Measurements from ENCODE around the gene OMA1. TPM values are rescaled to one million over a fixed set of nuclear protein-coding genes. Genes with fewer than 3 reads are reported as not detected.

The OMA1 gene
- polyA plus RNA-seq, 1 of the 3 experiments (the other 2 are of a cell fraction), result 6.9 TPM

DNA sequence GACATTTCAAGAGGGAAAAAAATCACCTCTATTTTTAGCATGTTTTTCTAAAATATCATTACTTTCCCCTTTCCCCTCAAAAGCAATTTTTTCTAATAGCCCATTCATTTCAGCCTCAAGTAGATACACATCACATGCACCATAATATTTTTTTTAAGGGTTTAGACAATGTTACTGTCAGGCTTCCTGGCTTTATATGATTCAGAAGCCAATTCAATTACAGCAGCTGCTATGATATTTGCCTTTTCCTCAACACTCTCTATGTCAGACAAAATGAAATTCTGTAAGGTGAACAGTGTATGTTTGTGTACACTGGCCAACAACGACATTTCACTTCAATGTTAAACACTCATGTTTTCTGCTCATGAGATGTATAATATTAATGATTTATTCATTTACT, 46.5 kb downstream of the OMA1 start:
- no peaks in the 10 kb centered on the region for H3K9me3 ChIP-seq
- no peaks in the 10 kb centered on the region for H4K20me1 ChIP-seq (ENCODE audit: insufficient read depth)
- no peaks in the 10 kb centered on the region for H3K27me3 ChIP-seq (ENCODE audit: insufficient read depth)
- no peaks in the 10 kb centered on the region for H3K9me2 ChIP-seq
- no peak overlapping the region for H3K4me2 ChIP-seq
- ChIA-PET POLR2A (interaction anchor here (0.7 kb wide), 1 partner anchor 1238 kb away, joined by 4 read pairs; no protein-coding TSS in a partner anchor), CTCF (interaction anchor here (0.9 kb wide), 1 partner anchor 15 kb away, joined by 3 read pairs; no protein-coding TSS in a partner anchor)
- WGBS (ENCODE audit: low lambda C conversion rate), result 83% methylated on average over 1 of the region's 1 CpG
- peaks cover 0 to 5% of the 10 kb centered on the region in 2 experiments; a peak in 3 of 4 replicates for H3K4me1 ChIP-seq (ENCODE audit: control insufficient read depth in 1 of 2, insufficient read depth in 2 of 2, low read depth in 1 of 2, low read length in 1 of 2)
- no peak overlapping the region for H3K27ac ChIP-seq (ENCODE audit: low read depth in 2 of 2, low read length in 1 of 2)
- peaks cover 4 to 11% of the 10 kb centered on the region in 2 experiments for H3K36me3 ChIP-seq (replicated peaks in 1 of 2; ENCODE audit: control insufficient read depth in 1 of 2, insufficient read depth in 2 of 2, low read length in 1 of 2)
- no peak overlapping the region for H2AFZ ChIP-seq (ENCODE audit: low read depth)
- TF ChIP-seq FOXM1 (IDR thresholded peaks at IDR 0.05; ENCODE audit: low read depth) (no peak), TEAD4 (IDR thresholded peaks at IDR 0.05; ENCODE audit: borderline replicate concordance, insufficient read depth) (no peak), RCOR1 (IDR thresholded peaks at IDR 0.05; ENCODE audit: low read length) (no peak), EP300 (IDR thresholded peaks at IDR 0.05; ENCODE audit: borderline replicate concordance in 1 of 2, low read depth in 1 of 2, low read length in 1 of 2) (no peak), SIN3A (IDR thresholded peaks at IDR 0.05; ENCODE audit: borderline replicate concordance, low read depth, low read length) (no peak), NRF1 (IDR thresholded peaks at IDR 0.05; ENCODE audit: low read depth, low read length) (no peak), MEF2A (IDR thresholded peaks at IDR 0.05; ENCODE audit: borderline replicate concordance, low read depth) (no peak), POLR2AphosphoS5 (IDR thresholded peaks at IDR 0.05; ENCODE audit: low read depth, low read length) (no peak), JUND (IDR thresholded peaks at IDR 0.05) (no peak), YY1 (IDR thresholded peaks at IDR 0.05; ENCODE audit: low read depth) (no peak), MXI1 (IDR thresholded peaks at IDR 0.05; ENCODE audit: low read depth, low read length) (no peak), IRF3 (IDR thresholded peaks at IDR 0.05; ENCODE audit: low read depth, low read length) (no peak), CTCF (IDR thresholded peaks at IDR 0.05) (no peak), USF1 (IDR thresholded peaks at IDR 0.05; ENCODE audit: borderline replicate concordance, low read depth) (no peak), REST (IDR thresholded peaks at IDR 0.05; ENCODE audit: low read depth, low read length) (no peak), TCF12 (IDR thresholded peaks at IDR 0.05) (no peak), USF2 (IDR thresholded peaks at IDR 0.05; ENCODE audit: borderline replicate concordance, low read depth, low read length) (no peak), CHD2 (IDR thresholded peaks at IDR 0.05; ENCODE audit: low read length, partially characterized antibody) (no peak), EZH2phosphoT487 (IDR thresholded peaks at IDR 0.05; ENCODE audit: borderline replicate concordance, low read depth) (no peak)
- TF ChIP-seq, protein P1, sequence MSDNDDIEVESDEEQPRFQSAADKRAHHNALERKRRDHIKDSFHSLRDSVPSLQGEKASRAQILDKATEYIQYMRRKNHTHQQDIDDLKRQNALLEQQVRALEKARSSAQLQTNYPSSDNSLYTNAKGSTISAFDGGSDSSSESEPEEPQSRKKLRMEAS (IDR thresholded peaks at IDR 0.05; ENCODE audit: low read depth), result no peak
- H3K4me3 ChIP-seq (ENCODE audit: low read depth in 2 of 2, low read length in 1 of 2), result no peak overlapping the region
- H3F3A ChIP-seq (replicated peaks; ENCODE audit: insufficient read depth), result no peaks in the 10 kb centered on the region
- no peak overlapping the region for H3K9ac ChIP-seq
- H3K79me2 ChIP-seq (ENCODE audit: insufficient read depth), result no peaks in the 10 kb centered on the region
- DNase-seq, result no peak
